ENCODE results near the gene RDH11. TPM values are rescaled to one million over a fixed set of nuclear protein-coding genes. Genes with fewer than 3 reads are reported as not detected.
"Not testable (repeated sequence)": the region's sequence is repeated elsewhere in the genome, so short reads cannot be mapped to it uniquely, and the experiment has no call there.

Gene RDH11
- total and polyA plus RNA-seq, 2 donors (not counting 3 experiments of a cell fraction or from before 2014, with no cell fraction given): 79.8 to 93.2 TPM

GRCh38 chr14:67701492-67701891 is 5.9 kb upstream of the RDH11 start, which contains the start of gene RDH12:
Gene RDH12, plus strand, starts transcription at chr14:67701886. Its CDS starts 20,757 bp downstream, at chr14:67722643.
- intact Hi-C loops (cut with micrococcal nuclease): loop anchor here (10.0 kb wide), 1 partner anchor 1207 kb away; no protein-coding TSS in a partner anchor
- dilution Hi-C loops (cut with MboI; ENCODE audit: extremely low pct_ligation_motif_present, low sequenced_read_pairs): not testable (repeated sequence)

GRCh38 chr14:67698179-67698578 is 2.6 kb upstream of the RDH11 start:
- ChIA-PET CTCF (interaction anchor here (0.8 to 1.9 kb wide), 3 partner anchors 85 to 127 kb away, joined by 3 to 6 read pairs (median 5); partner anchors contain the start of gene PIGH), POLR2A (no interaction called here)
- Histone ChIP-seq H4K20me1 (replicated peaks; ENCODE audit: control insufficient read depth, extremely low read depth, insufficient read depth, low read length) (no peaks in the 10 kb centered on the region), H3K27me3 (ENCODE audit: control insufficient read depth in 2 of 2, insufficient read depth in 2 of 2, low read length in 2 of 2) (no peaks in the 10 kb centered on the region), H3K27ac (ENCODE audit: insufficient read depth, low read depth, low read length) (no peak overlapping the region), H3K4me2 (ENCODE audit: insufficient read depth, low read length) (no peak overlapping the region), H3K79me2 (ENCODE audit: control insufficient read depth, insufficient read depth, low read length) (peaks cover 16% of the 10 kb centered on the region), H2AFZ (ENCODE audit: low read depth, low read length) (no peak overlapping the region), H3K36me3 (ENCODE audit: control insufficient read depth in 2 of 2, extremely low read depth in 1 of 2, insufficient read depth in 2 of 2, low read length in 2 of 2) (no peaks in the 10 kb centered on the region), H3K9me3 (replicated peaks; ENCODE audit: control insufficient read depth, insufficient read depth, low read length) (no peaks in the 10 kb centered on the region), H3K9me1 (replicated peaks; ENCODE audit: control insufficient read depth, extremely low read depth, insufficient read depth, low read length) (no peaks in the 10 kb centered on the region), H3K4me1 (ENCODE audit: control insufficient read depth, extremely low read depth, insufficient read depth, low read length) (peaks cover 8% of the 10 kb centered on the region), H3K4me3 (replicated peaks in 1 of 3; ENCODE audit: insufficient read depth in 1 of 3, low read depth in 1 of 3, low read length in 3 of 3) (no peak overlapping the region), H3K9ac (replicated peaks; ENCODE audit: extremely low read depth, insufficient read depth, low read length) (no peak overlapping the region)
- intact Hi-C loops (cut with micrococcal nuclease) (no loop called here), dilution Hi-C loops (cut with MboI; ENCODE audit: extremely low pct_ligation_motif_present, low sequenced_read_pairs) (no loop called here)
- TF ChIP-seq MAX (IDR thresholded peaks at IDR 0.05; ENCODE audit: insufficient read depth, insufficient read length) (no peak), POLR2A (IDR thresholded peaks at IDR 0.05; ENCODE audit: low read depth, low read length) (no peak), JUN (IDR thresholded peaks at IDR 0.05; ENCODE audit: borderline replicate concordance, insufficient read depth, insufficient read length, low read depth) (no peak), EZH2 (IDR thresholded peaks at IDR 0.05; ENCODE audit: borderline replicate concordance, low read depth, low read length, severe bottlenecking) (no peak), POLR2AphosphoS5 (IDR thresholded peaks at IDR 0.05; ENCODE audit: insufficient read depth, low read depth, low read length) (no peak), MYC (IDR thresholded peaks at IDR 0.05; ENCODE audit: low read depth, low read length) (no peak), CTCF (IDR thresholded peaks at IDR 0.05; ENCODE audit: extremely low read depth in 1 of 2, insufficient read depth in 1 of 2, low read depth in 1 of 2, low read length in 2 of 2) (no peak), GATA2 (IDR thresholded peaks at IDR 0.05; ENCODE audit: insufficient read depth, insufficient read length, low read depth, low read length) (no peak), FOS (IDR thresholded peaks at IDR 0.05; ENCODE audit: borderline replicate concordance, insufficient read depth, low read length) (no peak)
- DNase-seq (ENCODE audit: low read depth, low spot score) (no peak), FAIRE-seq (no peak)
- no TSS peak for BruUV-seq (replicated peaks)

More at GRCh38 chr14:67701492-67701891, 5.9 kb upstream of the RDH11 start, which contains the start of gene RDH12:
- H3K9ac ChIP-seq (replicated peaks; ENCODE audit: extremely low read depth, insufficient read depth, low read length); H3K79me2 ChIP-seq (ENCODE audit: control insufficient read depth, insufficient read depth, low read length); H3K4me2 ChIP-seq (ENCODE audit: insufficient read depth, low read length); BruUV-seq (replicated peaks); H3K9me3 ChIP-seq (replicated peaks; ENCODE audit: control insufficient read depth, insufficient read depth, low read length); H2AFZ ChIP-seq (ENCODE audit: low read depth, low read length); H3K36me3 ChIP-seq (ENCODE audit: control insufficient read depth in 2 of 2, extremely low read depth in 1 of 2, insufficient read depth in 2 of 2, low read length in 2 of 2); H3K9me1 ChIP-seq (replicated peaks; ENCODE audit: control insufficient read depth, extremely low read depth, insufficient read depth, low read length); H3K4me1 ChIP-seq (ENCODE audit: control insufficient read depth, extremely low read depth, insufficient read depth, low read length); H4K20me1 ChIP-seq (replicated peaks; ENCODE audit: control insufficient read depth, extremely low read depth, insufficient read depth, low read length); H3K27me3 ChIP-seq (ENCODE audit: control insufficient read depth in 2 of 2, insufficient read depth in 2 of 2, low read length in 2 of 2); DNase-seq (ENCODE audit: low read depth, low spot score); FAIRE-seq; H3K27ac ChIP-seq (ENCODE audit: insufficient read depth, low read depth, low read length); POLR2A ChIA-PET; H3K4me3 ChIP-seq (replicated peaks in 1 of 3; ENCODE audit: insufficient read depth in 1 of 3, low read depth in 1 of 3, low read length in 3 of 3): not testable (repeated sequence)
- CTCF ChIA-PET: interaction anchor here (0.8 to 7.0 kb wide), 6 partner anchors 13 to 275 kb away, joined by 3 to 394 read pairs (median 106); partner anchors contain the start of genes ARG2, PIGH and VTI1B

All from endothelial cell of umbilical vein (primary cell).